HG03520 (cell line): Measurements from ENCODE around the gene EN1.

Experiments
- ATAC-seq: cut with Tn5 transposase; IDR thresholded peaks from one replicate; pipeline ENCODE4 v1.9.1; 2021; ENCODE audit warnings: mild to moderate bottlenecking, moderate library complexity; ENCODE audit not compliant: unreplicated experiment

EN1 gene

DNA sequence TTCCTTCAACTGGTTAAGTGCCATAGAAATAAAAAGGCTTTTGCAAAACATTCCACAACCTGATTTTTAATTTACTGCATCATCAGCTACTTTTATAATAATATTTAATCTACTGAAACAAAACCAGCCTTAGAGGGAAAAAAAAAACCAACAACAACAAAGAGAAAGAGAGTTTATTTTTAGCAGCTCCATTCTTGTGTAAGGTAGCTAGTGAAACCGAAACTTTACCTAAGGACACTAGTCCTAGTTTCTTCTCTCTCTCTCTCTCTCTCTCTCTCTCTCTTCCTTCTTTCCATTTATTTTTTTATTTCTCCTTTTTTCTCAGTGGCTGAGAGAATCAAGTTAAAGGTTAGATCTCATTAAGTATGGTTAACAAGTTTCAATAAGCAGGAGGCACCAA is 21.4 kb downstream of the EN1 start:
- no peak for ATAC-seq

DNA sequence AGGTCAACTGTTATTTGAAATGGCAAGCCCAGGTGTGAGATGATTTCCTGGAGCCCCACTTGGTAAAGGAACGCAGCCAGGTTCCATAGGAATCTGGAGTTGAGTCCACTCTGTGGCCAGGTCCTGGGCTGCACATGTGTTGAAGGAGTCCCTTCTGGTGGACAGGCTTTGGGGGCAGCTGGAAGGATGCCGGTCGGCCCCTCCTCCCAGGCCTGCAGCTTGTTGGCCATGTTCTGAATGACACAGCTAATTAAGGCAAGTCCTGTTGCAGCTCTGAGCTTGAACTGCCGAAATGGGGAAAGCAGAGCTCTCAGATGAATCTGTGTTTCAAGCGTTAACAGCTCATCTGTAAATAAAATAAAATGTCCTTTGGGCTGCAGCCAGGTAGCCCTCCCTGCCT is 23.8 kb downstream of the EN1 start:
- ATAC-seq: no peak

DNA sequence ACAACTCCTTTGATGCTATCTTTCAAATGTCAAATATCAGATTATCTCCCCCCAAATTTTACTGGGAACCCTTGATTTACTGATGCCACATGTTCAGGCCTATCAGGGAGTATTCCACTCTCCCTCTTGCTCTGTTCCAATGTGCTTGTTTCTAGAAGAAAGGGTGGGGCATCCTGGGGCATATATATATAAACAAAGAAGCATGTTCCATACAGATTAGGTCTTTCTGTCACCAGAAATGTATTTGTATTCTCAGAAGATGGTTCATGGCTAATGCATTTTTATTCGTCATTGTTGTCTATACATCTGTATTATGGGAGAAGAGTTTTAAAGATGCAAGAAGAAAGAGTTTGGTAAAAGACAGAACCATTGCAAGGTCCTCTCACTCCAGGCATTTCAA is 24.9 kb downstream of the EN1 start:
- no peak for ATAC-seq

DNA sequence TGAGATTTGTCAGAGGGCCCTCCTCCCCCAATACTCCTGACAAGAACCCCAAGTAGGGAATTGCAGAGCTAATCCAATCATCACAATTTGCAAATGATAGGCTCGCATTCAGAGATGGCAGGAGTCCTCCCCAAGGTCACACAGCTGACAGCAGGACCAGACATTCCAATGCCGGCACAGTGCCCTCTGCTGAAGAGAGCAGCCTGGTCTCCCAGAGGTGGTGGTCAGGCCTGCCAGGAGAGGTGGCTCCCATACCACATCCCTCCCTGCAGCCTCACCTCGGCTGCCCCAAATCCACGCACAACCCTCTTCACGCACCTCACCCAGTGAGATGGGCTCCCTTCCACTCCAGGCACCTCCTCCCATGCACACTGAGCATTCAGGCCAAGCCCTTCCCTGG is 25.4 kb downstream of the EN1 start:
- ATAC-seq: no peak

DNA sequence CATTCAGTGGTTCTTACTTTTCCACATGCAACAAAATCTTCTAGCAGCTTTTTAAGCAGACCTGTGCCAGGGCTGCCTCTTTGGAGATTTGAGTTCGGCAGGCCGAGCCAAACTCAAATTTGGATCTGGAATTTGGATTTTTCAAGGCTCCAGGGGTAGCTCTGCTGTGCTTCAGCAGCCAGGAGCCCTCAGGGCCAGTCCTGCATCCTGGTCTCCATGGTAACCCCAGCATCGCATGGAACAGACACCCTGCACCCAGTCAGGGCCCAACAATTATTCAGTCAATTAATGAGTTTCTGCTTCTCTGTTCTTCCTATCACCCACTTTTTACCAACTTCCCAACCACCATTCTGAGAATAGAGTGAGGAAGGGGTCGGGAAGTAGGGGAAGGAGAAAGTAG is 30.0 kb downstream of the EN1 start:
- no peak for ATAC-seq

DNA sequence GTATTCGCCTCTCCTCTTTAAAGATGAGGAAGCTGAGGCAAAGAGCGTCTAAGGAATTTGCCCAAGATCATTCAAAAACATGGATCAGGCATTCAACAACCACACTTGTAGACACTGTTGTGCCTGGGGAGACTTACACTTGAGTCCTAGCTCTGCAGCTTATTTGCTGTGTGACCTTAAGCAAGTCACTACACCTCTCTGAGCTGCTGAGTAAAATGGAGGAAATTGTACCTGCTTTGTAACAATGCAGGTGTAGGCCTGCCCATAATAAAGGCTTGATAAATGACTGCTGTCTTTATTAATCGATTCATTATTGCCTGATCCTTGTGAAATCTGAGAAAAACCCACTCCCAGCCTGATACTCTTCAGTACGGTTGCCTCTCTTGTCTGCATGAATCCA is 30.8 kb downstream of the EN1 start:
- no peak for ATAC-seq

DNA sequence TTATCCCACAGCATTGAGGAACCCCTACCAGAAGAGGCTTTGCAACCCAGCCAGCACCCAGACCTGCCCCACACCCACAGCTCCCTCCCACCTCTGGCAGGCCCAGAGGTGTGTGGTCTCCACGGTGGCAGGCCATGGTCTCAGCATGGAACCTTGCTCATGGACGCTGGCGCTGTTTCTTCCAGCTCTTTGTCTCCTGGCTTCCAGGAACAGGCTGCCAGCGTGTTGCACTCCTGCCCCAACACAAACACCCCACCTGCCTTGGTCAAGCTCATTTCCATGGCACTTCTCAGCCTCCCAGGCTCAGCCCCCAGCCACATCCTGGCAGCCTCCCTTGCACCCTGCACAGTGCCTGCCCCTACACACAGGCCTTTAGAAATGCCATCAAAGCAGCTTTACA is 31.7 kb downstream of the EN1 start:
- ATAC-seq: no peak

DNA sequence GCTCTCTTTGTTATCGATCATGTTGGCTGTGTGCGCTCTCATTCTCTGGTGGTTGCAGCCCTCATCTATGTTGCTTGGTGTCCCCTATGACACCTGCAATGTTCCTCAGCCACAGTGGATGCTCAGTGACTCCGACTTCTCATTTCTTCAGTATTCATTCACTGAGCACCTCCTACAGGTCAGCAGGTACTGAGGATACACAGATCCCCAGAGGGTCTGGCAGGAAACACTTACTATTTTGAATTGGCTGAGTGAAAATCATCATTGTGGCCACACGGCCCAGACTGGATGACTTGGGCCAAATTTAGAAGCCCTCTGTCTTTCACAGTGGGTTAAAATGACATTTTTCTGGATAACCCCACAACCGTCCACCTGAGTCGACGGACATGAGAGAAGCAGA is 32.1 kb downstream of the EN1 start:
- no peak for ATAC-seq

DNA sequence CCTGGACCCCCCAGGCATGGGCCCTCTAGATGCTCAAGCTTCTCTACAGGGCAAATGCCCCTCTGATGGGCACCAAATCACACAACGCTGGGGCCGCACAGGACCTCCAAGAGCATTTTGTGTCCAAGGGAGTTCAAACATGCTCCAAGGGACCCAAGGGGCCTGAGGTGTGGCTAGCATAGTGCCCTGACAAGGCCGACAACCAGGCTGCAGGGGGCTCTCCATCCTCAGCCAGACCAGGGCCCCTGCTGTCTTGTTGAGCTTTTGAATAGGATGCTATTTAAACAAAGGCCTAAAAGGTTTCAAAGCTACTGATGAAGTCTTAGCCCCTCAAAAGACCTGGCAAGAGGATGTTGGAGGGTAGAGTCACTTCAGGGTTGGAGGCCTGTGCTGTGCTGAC is 33.1 kb downstream of the EN1 start:
- ATAC-seq: no peak

DNA sequence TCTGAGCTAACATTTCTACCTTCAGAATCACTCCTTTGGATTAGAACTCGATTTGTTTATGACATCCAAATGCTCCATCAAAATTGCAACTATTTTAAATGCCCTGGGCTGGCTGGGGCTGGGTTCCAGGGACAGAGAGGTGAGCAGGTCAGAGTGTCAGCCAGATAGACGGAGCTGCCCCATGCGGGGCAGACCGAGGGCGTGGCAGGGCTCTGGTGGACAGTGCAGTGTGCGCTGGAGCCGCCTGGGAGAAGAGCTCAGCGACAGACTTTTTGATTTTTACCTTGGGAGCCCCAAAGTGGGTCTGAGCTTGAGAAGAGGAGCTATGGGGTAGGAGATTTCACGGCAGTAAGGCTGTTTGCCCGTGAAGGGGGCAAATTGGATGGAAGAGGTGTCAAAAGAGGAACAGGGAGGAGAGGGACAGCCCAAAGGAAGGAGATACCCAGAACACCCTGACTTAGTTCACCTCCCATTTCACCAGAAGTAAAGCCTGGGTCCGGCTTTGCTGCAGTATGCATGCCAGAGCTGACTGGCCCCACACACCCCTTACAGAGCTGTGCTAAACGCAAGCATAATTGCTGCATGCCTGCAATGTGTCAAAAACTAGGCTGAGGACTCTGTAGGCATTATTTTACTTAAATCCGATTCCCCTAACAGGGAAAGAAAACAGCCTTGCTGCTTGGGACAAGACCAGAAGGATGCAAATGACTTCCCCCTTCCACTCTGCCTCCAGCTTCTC is 33.7 kb downstream of the EN1 start:
- no peak for ATAC-seq

DNA sequence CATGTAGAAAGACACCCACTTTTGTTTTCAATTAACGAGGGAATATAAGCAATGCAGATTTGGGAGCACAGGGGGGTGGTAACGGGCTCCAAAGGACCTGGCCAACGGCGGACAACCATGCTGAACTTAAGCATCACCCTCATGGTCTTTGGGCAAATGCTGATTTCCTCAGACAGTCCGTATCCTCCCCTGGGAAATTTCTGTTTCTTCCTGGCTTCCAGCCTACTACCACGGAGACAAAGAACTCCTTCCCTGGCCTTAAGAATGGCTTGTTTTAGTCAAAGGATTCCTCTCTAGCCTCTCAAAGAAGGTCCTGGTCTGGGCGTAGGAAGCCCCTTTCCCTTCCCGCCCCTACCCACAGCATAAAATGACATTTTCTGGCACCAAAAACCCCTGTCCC is 34.3 kb downstream of the EN1 start:
- ATAC-seq: no peak

DNA sequence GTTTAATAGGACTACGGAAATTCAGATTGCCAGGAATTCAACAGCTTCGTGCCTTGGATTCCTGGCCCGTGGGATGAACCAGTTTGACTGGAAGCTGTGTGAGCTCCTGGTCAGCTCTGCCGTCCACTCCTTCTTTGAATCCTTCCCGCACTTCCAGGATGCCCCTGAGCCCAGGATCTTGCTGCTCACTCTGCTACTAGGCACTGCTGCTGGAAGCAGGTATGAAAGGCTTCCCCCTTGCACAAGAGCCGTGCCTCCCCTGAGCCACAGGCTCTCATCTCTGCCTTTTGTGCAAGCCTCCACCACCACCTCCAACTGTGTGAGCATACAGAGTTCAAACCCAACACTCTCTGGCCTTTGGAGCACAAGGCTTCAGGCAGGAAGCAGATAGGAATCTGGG is 34.9 kb downstream of the EN1 start:
- no peak for ATAC-seq

DNA sequence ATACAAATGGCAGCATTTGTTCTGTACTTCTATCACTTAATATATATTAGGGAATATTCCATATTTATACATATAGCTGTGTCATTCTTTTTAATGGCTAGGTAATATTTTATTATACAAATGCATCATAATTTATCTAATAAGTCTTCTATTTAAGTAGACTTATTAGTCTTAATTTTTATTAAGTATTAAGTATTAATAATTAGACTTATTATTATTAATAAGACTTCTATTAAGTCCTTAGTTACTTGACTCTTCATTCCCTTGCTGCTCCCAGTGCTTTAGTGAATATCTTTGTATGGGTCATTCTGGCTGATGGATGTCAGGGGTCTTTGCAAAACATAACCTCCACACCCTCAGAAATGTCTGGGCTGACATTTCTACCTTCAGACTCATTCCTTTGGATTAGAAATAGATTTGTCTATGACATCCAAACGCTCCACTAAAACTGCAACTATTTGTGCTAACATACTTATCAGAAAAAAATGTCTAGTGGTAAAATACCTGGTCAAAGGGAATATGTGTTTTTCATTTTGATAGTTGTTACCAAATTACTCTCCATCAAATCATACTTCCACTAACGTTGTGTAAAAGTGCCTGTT is 35.8 kb downstream of the EN1 start:
- no peak for ATAC-seq

DNA sequence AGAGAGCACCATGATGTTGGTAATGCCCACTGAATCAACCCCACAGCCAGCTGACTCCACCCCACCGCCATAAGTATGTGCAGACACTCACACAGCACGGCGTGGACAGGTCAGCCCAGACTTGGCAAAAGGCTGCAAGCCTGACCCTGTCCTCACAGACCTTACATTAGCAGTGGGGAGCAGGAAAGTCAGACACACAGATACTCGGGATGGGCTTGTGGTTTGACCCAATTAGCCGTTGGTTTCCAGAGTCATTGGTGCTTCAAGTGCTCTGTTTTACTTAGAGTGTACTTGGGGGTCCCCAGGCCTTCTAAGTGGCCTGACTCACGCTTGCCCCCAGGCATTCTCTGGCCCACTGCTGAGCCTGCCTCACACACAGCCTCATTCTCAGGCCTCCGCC is 36.7 kb downstream of the EN1 start:
- ATAC-seq: no peak

DNA sequence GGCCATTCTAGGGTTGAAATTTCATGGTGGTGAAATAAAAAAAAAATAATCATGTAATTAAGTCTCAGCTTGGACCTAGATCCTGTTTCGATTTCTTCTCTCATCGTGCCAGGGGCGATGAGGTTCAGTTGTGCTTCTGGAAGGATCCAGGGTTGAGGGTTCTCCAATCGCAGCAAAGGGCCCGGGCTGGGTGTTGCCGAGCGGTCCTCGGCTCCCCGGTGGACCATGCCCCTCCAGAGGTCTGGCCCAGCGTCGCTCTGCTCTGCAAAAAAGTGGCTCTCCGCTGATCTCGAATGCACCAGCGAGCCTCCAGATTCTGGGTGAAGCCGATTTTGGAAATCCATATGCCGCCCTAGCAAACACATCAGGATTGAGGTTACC is 39.0 kb downstream of the EN1 start:
- ATAC-seq: no peak

DNA sequence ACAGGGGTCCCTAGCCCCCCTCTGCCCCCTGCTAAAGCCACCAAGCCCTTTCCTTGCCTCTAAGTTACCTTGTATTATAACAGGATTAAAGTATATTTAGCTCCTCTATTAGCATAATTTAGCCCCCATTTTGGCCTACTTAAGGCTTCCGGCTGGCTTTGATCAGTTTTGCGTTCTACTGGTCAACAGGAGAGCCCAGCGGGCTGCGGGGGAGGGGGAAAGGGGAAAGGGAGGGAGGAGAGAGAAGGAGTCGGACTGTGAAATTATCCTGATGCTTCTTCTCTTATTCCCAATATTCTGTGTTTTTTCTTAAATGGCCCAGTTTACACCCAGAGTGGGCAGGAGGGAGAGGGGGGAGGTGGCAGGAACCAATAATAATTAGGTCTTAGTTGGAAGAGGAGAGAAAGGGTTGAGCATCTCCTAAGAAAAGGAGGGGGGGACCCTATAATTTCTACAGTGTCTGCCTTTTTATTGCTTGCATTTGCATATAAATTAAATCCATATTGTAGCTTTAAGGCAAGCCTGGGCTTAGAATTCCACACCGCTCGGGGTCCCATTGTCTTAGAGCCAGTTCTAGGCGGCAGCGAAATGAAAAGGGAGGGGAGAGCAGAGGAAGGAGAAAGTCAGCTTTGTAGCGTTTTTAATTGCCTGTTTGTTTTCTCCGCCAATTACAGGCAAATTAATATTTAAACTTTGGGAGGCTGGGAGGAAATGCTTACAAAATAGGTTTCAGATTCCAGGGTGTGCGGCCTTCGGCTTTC is 39.6 kb downstream of the EN1 start:
- no peak for ATAC-seq

DNA sequence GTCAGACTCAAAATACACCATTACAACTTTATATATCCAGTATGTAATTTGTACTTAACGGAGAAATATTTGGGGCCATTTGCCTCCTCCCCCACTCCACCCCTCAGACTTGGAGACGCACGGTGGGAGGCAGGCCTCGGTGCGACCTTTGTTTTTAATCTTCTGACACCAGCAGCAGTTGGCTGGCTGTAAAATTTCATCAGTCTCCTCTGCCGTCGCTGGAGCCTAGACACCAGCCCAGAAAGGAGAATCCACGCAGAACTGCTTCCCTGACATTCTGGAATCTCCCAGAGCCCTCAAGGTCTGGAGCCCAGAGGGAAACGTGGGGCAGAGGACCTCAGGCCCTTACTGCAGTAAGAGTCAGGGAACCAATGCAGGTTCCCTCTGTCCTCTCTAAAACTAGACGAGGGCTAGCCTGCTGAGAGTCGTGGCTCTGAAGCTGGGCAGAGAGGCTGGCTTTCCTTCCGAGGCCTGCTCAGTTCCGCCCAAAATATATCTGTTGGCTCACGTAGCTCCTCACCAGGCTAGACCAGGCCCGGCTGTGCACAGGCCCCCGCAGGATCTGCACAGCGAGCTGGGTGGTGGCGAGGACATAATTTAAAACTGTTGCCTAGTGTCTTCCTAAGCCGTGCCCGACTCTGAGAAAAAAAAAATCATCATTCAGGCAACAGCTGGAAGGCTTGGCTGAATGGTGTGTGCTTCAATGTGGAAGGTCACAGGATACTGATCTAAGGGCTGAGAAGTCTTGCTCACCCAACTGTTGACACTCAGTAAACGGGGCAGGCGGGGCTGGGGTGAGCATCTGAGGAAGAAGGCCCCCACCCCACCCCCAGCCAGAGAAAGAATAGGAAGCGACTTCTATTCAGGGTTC is 40.4 kb downstream of the EN1 start:
- no peak for ATAC-seq

DNA sequence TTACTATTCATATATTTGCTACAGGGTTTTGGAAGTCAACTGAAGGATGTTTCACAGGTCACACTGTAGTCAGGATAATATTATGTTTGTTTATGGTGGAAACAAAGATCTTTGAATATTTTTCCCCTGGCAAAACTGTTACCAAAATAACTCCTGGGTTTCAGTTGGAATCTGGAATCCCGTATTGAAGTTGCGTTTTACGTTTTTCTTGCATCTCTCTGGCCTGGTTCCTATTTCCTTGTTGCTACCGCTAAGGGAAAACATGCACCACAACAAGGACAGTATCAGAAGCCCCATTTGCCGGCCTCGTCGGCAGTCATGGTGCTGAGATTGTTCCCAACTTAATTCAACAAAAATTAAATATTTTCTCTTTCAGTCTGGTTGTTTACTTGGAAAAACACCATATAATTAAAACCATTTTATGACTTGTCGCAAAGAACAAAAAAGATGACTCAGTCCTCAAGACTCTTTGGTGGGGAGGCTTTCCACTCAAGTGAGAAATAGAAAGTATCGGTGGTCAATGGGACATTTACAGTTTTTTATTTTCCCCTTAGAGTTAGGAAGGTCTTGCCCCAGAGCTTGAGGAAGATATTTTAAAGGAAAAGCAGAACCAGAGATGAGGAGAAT is 42.3 kb downstream of the EN1 start:
- ATAC-seq: no peak

DNA sequence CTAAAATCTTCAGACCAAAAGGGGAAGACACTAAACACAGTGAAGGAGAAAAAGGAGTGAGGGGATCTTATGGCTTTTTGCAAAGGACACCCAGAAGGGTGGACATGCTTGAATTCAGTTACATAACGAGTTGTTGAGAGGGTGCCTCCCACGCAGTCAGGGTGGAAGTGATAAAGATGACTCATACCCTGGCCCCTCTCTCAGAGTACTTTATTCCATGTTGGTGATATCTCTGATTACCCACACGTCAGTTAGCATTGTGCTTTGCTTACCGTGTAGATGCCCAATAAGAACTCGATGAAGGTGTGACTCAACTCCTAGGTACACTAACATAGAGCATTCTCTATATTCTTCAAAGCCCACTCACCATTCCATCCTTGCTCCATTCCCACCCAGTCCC is 44.4 kb downstream of the EN1 start:
- ATAC-seq: no peak

DNA sequence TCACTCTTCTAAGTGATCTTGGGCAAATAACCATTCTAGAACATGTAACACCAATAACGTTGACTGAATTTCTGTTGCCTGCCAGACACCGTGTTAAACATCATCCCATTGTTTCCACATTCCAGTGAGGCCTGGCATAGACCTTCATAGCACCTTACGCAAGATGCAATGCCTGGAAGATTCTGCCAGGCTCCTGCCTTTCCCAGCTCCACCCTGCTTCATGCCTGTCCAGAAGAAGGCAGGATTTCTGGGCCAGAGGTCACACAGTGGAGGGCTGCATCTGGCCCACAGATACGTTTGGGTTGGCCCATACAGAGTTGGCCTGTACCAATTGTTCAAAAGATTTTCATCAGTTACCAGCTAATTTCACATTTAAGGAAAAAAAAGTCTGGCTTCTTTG is 46.3 kb downstream of the EN1 start:
- ATAC-seq: no peak

DNA sequence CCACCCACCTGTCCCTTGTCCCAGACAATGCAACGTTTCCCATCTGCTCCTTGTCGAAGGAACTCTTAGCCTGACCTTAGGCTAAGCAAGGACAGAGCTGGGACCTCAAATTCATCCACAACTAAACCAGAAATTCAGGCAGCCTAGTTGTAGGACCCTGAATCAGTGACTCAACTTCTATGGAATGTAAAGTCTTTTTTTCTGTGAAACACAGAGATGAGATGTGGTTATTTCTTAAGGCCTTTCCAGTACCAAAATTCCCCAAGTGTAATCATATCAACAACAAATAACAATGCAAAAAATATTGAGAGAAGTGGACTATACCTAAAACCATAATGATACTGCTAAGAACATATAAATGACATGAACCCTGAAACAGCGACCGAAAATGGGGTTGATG is 46.7 kb downstream of the EN1 start:
- ATAC-seq: no peak
